RWPE2 (cell line): ENCODE data around the gene CEP112.

Experiments
- ATAC-seq: fragments of 200-7000 bp; cut with Tn5 transposase; 3 replicates; pipeline ENCODE4 v1.9.1; 2021; ENCODE audit warnings: low read depth
- DNase-seq: peaks from one replicate; pipeline ENCODE4 v3.0.0-alpha.2; 2020; ENCODE audit warnings: low spot score
- H3K27ac ChIP-seq: fragments of 450-650 bp; 2 replicates; pipeline ENCODE4 v1.5.1; 2017; ENCODE audit warnings: mild to moderate bottlenecking; ENCODE audit not compliant: poor library complexity, severe bottlenecking
- H3K27me3 ChIP-seq: fragments of 250-450 bp; sonication (Bioruptor Pico); 2 replicates; pipeline ENCODE4 v1.5.1; 2021; ENCODE audit warnings: mild to moderate bottlenecking, moderate library complexity; ENCODE audit not compliant: insufficient read depth, poor library complexity, severe bottlenecking
- H3K36me3 ChIP-seq: fragments of 250-450 bp; sonication (Bioruptor Pico); 2 replicates; pipeline ENCODE4 v1.5.1; 2020; ENCODE audit warnings: low read depth, mild to moderate bottlenecking, moderate library complexity
- H3K4me1 ChIP-seq: fragments of 250-450 bp; sonication (Bioruptor Pico); 2 replicates; pipeline ENCODE4 v1.5.1; 2021; ENCODE audit warnings: mild to moderate bottlenecking, moderate library complexity; ENCODE audit not compliant: insufficient read depth, poor library complexity, severe bottlenecking
- H3K4me3 ChIP-seq: fragments of 250-450 bp; sonication (Bioruptor Pico); 2 replicates; pipeline ENCODE4 v1.5.1; 2021; ENCODE audit warnings: mild to moderate bottlenecking, moderate library complexity; ENCODE audit not compliant: severe bottlenecking
- H3K9me3 ChIP-seq: fragments of 250-450 bp; sonication (Bioruptor Pico); 2 replicates; pipeline ENCODE4 v1.5.1; 2021; ENCODE audit warnings: mild to moderate bottlenecking, moderate library complexity; ENCODE audit not compliant: severe bottlenecking
- TF ChIP-seq, protein P1 (sequence below): fragments of 450-650 bp; IDR thresholded peaks from one replicate; pipeline ENCODE4 v1.5.1; 2017; ENCODE audit warnings: mild to moderate bottlenecking, moderate library complexity; ENCODE audit not compliant: poor library complexity, severe bottlenecking

Gene CEP112

DNA sequence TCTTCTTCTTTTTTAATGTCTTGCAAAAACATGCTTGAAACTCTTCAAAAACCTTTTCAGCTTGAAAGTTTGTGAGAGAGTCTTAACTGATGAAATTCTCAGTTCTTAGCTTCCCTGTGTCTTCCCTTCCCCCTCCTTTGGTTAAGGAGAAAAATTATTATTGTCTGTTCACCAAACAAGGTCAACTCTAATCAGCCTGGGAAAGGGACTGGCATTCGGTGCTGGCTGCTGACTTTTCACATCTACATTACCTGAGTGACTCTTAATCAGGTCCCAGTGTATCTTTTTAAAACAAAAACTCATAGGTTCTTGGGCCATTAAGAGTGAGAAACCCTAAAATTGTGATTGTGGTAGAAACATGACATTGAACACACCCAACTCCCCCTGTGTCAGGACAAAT is 591.4 kb downstream of the CEP112 start:
- Histone ChIP-seq H3K4me1 (no peaks in the 10 kb centered on the region), H3K27ac (no peak overlapping the region), H3K4me3 (no peak overlapping the region), H3K27me3 (peaks cover 2% of the 10 kb centered on the region), H3K9me3 (peaks cover 2% of the 10 kb centered on the region), H3K36me3 (no peaks in the 10 kb centered on the region)
- TF ChIP-seq, protein P1, sequence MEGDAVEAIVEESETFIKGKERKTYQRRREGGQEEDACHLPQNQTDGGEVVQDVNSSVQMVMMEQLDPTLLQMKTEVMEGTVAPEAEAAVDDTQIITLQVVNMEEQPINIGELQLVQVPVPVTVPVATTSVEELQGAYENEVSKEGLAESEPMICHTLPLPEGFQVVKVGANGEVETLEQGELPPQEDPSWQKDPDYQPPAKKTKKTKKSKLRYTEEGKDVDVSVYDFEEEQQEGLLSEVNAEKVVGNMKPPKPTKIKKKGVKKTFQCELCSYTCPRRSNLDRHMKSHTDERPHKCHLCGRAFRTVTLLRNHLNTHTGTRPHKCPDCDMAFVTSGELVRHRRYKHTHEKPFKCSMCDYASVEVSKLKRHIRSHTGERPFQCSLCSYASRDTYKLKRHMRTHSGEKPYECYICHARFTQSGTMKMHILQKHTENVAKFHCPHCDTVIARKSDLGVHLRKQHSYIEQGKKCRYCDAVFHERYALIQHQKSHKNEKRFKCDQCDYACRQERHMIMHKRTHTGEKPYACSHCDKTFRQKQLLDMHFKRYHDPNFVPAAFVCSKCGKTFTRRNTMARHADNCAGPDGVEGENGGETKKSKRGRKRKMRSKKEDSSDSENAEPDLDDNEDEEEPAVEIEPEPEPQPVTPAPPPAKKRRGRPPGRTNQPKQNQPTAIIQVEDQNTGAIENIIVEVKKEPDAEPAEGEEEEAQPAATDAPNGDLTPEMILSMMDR = no peak
- DNase-seq (no peak), ATAC-seq (no peak)

DNA sequence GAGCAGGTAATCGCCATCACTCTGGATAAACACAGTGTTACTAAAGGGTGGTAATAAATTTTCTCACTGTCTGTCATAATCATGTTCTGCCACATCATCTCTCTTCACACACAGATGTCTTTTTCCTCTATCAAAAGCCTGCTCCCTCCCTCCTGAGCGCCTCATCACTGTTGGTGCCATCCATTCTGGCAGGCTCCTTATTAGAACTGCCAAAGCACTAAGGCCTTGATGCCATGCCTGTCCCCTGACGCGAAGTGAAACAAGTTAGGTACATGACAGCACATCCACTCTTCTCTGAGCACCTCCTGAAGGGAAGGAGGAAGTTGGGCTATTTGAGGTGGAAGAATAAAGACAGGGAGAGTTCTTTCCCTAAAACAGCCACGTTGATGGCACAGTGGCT is 592.3 kb downstream of the CEP112 start:
- H3K27me3 ChIP-seq = peaks cover 2% of the 10 kb centered on the region
- H3K4me3 ChIP-seq = no peak overlapping the region
- TF ChIP-seq, protein P1 = no peak
- H3K4me1 ChIP-seq = no peaks in the 10 kb centered on the region
- H3K36me3 ChIP-seq = no peaks in the 10 kb centered on the region
- DNase-seq (no peak), ATAC-seq (no peak)
- no peak overlapping the region for H3K27ac ChIP-seq
- peaks cover 2% of the 10 kb centered on the region for H3K9me3 ChIP-seq

DNA sequence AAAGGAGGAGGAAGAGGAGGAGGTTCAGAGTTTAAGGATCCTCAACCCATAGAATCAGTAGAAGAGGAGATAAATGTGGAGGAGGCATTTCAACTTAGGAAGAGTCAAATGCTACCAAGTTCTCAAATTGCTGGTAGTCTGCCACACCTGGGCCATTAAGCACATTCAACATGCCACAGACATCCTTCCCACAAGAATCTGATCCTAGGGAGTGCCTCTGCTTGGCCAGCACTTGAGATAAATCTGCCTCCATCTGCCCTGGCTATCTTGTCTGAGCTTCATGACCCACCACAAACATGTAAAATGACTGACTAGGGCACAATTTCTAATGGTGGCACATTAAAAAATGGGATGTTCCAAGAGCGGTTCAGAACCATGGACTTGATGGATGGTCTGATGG is 593.2 kb downstream of the CEP112 start:
- Histone ChIP-seq H3K9me3 (peaks cover 2% of the 10 kb centered on the region), H3K36me3 (no peaks in the 10 kb centered on the region), H3K27me3 (peaks cover 4% of the 10 kb centered on the region), H3K27ac (no peak overlapping the region), H3K4me3 (no peak overlapping the region), H3K4me1 (no peaks in the 10 kb centered on the region)
- TF ChIP-seq, protein P1 = no peak
- DNase-seq = no peak
- ATAC-seq = no peak

- DNase-seq (no peak), ATAC-seq (no peak)
- TF ChIP-seq, protein P1 = no peak
- no peaks in the 10 kb centered on the region for H3K36me3 ChIP-seq
- peaks cover 4% of the 10 kb centered on the region for H3K27me3 ChIP-seq
- no peak overlapping the region for H3K27ac ChIP-seq
- H3K4me3 ChIP-seq = no peak overlapping the region
- H3K4me1 ChIP-seq = no peaks in the 10 kb centered on the region
- H3K9me3 ChIP-seq = peaks cover 1% of the 10 kb centered on the region
Measured at GRCh38 chr17:65595071-65595656, 596.8 kb downstream of the CEP112 start.
